Common myeloid progenitor, CD34-positive (primary cell): ENCODE results near the gene DIPK1A.

Experiments used
- CTCF ChIA-PET: fragments of 350-600 bp; sonication (Branson Sonifier 250); formaldehyde crosslinking; loops from one replicate; lab custom pipeline; 2021; ENCODE audit warnings: antibody characterized with exemption; lab: Charles Lee
- POLR2A ChIA-PET: fragments of 350-600 bp; sonication (Branson Sonifier 250); formaldehyde crosslinking; loops from one replicate; lab custom pipeline; 2021; ENCODE audit warnings: antibody characterized with exemption; lab: Charles Lee
- DNase-seq, 3 donors: peaks; one replicate each; pipeline versions ENCODE4 v3.0.0 to v3.0.0-alpha.2; 2013
- H3K27ac ChIP-seq, 2 experiments: 1 replicate in 1 of 2; 2 replicates in 1 of 2; pipeline ENCODE4 v1.7.0; 2013; ENCODE audit warnings: inconsistent platforms in 2 of 2, low read length in 2 of 2, mild to moderate bottlenecking in 2 of 2, low read depth in 1 of 2, moderate library complexity in 1 of 2; ENCODE audit not compliant: severe bottlenecking in 2 of 2, insufficient read depth in 1 of 2, poor library complexity in 1 of 2
- H3K27me3 ChIP-seq, 5 experiments: replicated peaks in 2 of 5; 1 replicate in 3 of 5; 2 replicates in 2 of 5; pipeline versions ENCODE4 v1.6.1 to v1.7.0; 2013; ENCODE audit warnings: low read length in 4 of 5, mild to moderate bottlenecking in 2 of 5, moderate library complexity in 2 of 5, inconsistent platforms in 1 of 5; ENCODE audit not compliant: insufficient read depth in 5 of 5, control insufficient read depth in 4 of 5
- H3K36me3 ChIP-seq, 4 experiments: 1 replicate in 2 of 4; 2 replicates in 2 of 4; pipeline versions ENCODE4 v1.6.1 to v1.7.0; 2013; ENCODE audit warnings: low read length in 3 of 4, control low read depth in 1 of 4, mild to moderate bottlenecking in 1 of 4; ENCODE audit not compliant: control insufficient read depth in 4 of 4, insufficient read depth in 4 of 4
- H3K4me1 ChIP-seq, 4 experiments: 1 replicate in 3 of 4; 2 replicates in 1 of 4; pipeline versions ENCODE4 v1.6.1 to v1.7.1; 2013; ENCODE audit warnings: low read length in 3 of 4, mild to moderate bottlenecking in 3 of 4, control low read depth in 1 of 4, inconsistent platforms in 1 of 4, moderate library complexity in 1 of 4; ENCODE audit not compliant: control insufficient read depth in 4 of 4, insufficient read depth in 4 of 4; ENCODE audit errors: control extremely low read depth in 1 of 4
- H3K4me3 ChIP-seq, 7 experiments: 1 replicate in 4 of 7; 2 replicates in 3 of 7; pipeline versions ENCODE4 v1.5.1 to v1.7.0; 2013; ENCODE audit warnings: mild to moderate bottlenecking in 7 of 7, low read length in 6 of 7, moderate library complexity in 6 of 7, inconsistent platforms in 2 of 7, low read depth in 2 of 7, control low read depth in 1 of 7; ENCODE audit not compliant: insufficient read depth in 4 of 7, control insufficient read depth in 1 of 7; ENCODE audit errors: extremely low read depth in 1 of 7
- H3K9me3 ChIP-seq, 5 experiments: 1 replicate in 4 of 5; 2 replicates in 1 of 5; pipeline versions ENCODE4 v1.6.1 to v1.7.1; 2013; ENCODE audit warnings: low read length in 4 of 5, mild to moderate bottlenecking in 2 of 5, inconsistent platforms in 1 of 5, low read depth in 1 of 5, moderate library complexity in 1 of 5; ENCODE audit not compliant: control insufficient read depth in 4 of 5, insufficient read depth in 2 of 5; ENCODE audit errors: control extremely low read depth in 1 of 5
- WGBS: methylation state at CpG from one replicate; pipeline ENCODE4 v1.1.5; 2013; ENCODE audit not compliant: insufficient coverage; 5-methylcytosine and 5-hydroxymethylcytosine counted together

The DIPK1A gene

GRCh38 chr1:92831762-92832536 lies 129.3 kb downstream of the DIPK1A start, which contains the start of gene RPL5:
TSS of gene RPL5 (plus strand) at chr1:92832040. CDS start at chr1:92832115, 75 bp downstream.
- Histone ChIP-seq H3K4me3 (peak within 1 kb of the TSS; percentile 61 to 100 (median 99)), H3K27ac (peak within 1 kb of the TSS; percentile 92 to 98), H3K27me3 (no peaks in the 10 kb centered on the region), H3K36me3 (peaks cover 2 to 34% (median 25%) of the 10 kb centered on the region in 4 experiments), H3K4me1 (peaks cover 4 to 28% (median 17%) of the 10 kb centered on the region in 4 experiments), H3K9me3 (no peaks in the 10 kb centered on the region)
- WGBS, result under 1% methylated on average over 57 of the region's 57 CpGs
- ChIA-PET CTCF (interaction anchor here (0.5 to 3.1 kb wide), 15 partner anchors 10 to 471 kb away, joined by 3 to 10 read pairs (median 4); partner anchors contain the start of genes DIPK1A and EVI5), POLR2A (interaction anchor here (0.6 to 1.3 kb wide), 4 partner anchors 46 to 247 kb away, joined by 4 to 6 read pairs (median 5); partner anchors contain the start of genes EVI5 and MTF2)
- peak; percentile 98 to 99 (median 99) for DNase-seq

- H3K27me3 ChIP-seq, result no peaks in the 10 kb centered on the region
- peaks cover 4 to 28% (median 17%) of the 10 kb centered on the region in 4 experiments for H3K4me1 ChIP-seq
- no peaks in the 10 kb centered on the region for H3K9me3 ChIP-seq
- no peak for DNase-seq
- ChIA-PET CTCF (interaction anchor here (0.5 to 3.1 kb wide), 10 partner anchors 10 to 163 kb away, joined by 3 to 10 read pairs (median 5); partner anchors contain the start of gene EVI5), POLR2A (interaction anchor here (0.6 to 1.3 kb wide), 4 partner anchors 16 to 178 kb away, joined by 3 to 6 read pairs (median 5); partner anchors contain the start of gene EVI5)
- H3K36me3 ChIP-seq, result peaks cover 2 to 29% (median 21%) of the 10 kb centered on the region in 4 experiments
- H3K4me3 ChIP-seq, result peak overlapping the region in 5 of 7 experiments; percentile 11 to 100 (median 100)
- 53% methylated on average over 4 of the region's 4 CpGs for WGBS
- peak overlapping the region in 1 of 2 experiments; percentile 98 for H3K27ac ChIP-seq
Observed at GRCh38 chr1:92831368-92831761, 129.9 kb downstream of the DIPK1A start.

GRCh38 chr1:92826792-92827191 lies 134.5 kb downstream of the DIPK1A start:
- no peaks in the 10 kb centered on the region for H3K27me3 ChIP-seq
- POLR2A ChIA-PET, result interaction anchor here (0.6 kb wide), 1 partner anchor 43 kb away, joined by 4 read pairs; no protein-coding TSS in a partner anchor
- WGBS, result 98% methylated on average over 3 of the region's 6 CpGs
- H3K4me3 ChIP-seq, result no peak overlapping the region
- CTCF ChIA-PET, result interaction anchor here (3.0 kb wide), 1 partner anchor 9 kb away, joined by 15 read pairs; no protein-coding TSS in a partner anchor
- no peaks in the 10 kb centered on the region for H3K36me3 ChIP-seq
- H3K9me3 ChIP-seq, result no peaks in the 10 kb centered on the region
- H3K4me1 ChIP-seq, result peaks cover 0 to 3% (median 0%) of the 10 kb centered on the region in 4 experiments
- no peak for DNase-seq
- H3K27ac ChIP-seq, result no peak overlapping the region

GRCh38 chr1:92822879-92823278 lies 138.4 kb downstream of the DIPK1A start:
- H3K36me3 ChIP-seq, result no peaks in the 10 kb centered on the region
- no peak overlapping the region for H3K4me3 ChIP-seq
- DNase-seq, result no peak
- no peaks in the 10 kb centered on the region for H3K9me3 ChIP-seq
- ChIA-PET POLR2A (no interaction called here), CTCF (no interaction called here)
- H3K27me3 ChIP-seq, result no peaks in the 10 kb centered on the region
- WGBS, result 100% methylated on average over 2 of the region's 3 CpGs
- no peaks in the 10 kb centered on the region for H3K4me1 ChIP-seq
- no peak overlapping the region for H3K27ac ChIP-seq

- H3K9me3 ChIP-seq, result no peaks in the 10 kb centered on the region
- no peaks in the 10 kb centered on the region for H3K36me3 ChIP-seq
- DNase-seq, result no peak
- CTCF ChIA-PET, result interaction anchor here (1.0 to 2.9 kb wide), 5 partner anchors 8 to 73 kb away, joined by 3 to 9 read pairs (median 3); no protein-coding TSS in a partner anchor
- POLR2A ChIA-PET, result no interaction called here
- no peaks in the 10 kb centered on the region for H3K27me3 ChIP-seq
- no peak overlapping the region for H3K4me3 ChIP-seq
- no peak overlapping the region for H3K27ac ChIP-seq
- WGBS, result 100% methylated on average over 3 of the region's 3 CpGs
- no peaks in the 10 kb centered on the region for H3K4me1 ChIP-seq
Observed at GRCh38 chr1:92820551-92820950, 140.7 kb downstream of the DIPK1A start.

GRCh38 chr1:92820024-92820423 lies 141.2 kb downstream of the DIPK1A start:
- Histone ChIP-seq H3K4me1 (no peaks in the 10 kb centered on the region), H3K9me3 (no peaks in the 10 kb centered on the region), H3K4me3 (no peak overlapping the region), H3K27ac (no peak overlapping the region), H3K36me3 (no peaks in the 10 kb centered on the region), H3K27me3 (no peaks in the 10 kb centered on the region)
- no peak for DNase-seq
- 75% methylated on average over 2 of the region's 3 CpGs for WGBS
- ChIA-PET POLR2A (no interaction called here), CTCF (interaction anchor here (1.0 to 4.2 kb wide), 6 partner anchors 8 to 72 kb away, joined by 3 to 22 read pairs (median 6); partner anchors contain the start of gene EVI5)
